Neural progenitor cell (in vitro differentiated cells): ENCODE results near the gene C1orf210.

Experiments
- CTCF ChIP-seq: fragments of 200-600 bp; sonication (generic); IDR thresholded peaks from 2 replicates; pipeline ENCODE4 v1.5.1; 2017; ENCODE audit warnings: antibody characterized with exemption, mild to moderate bottlenecking
- EZH2 ChIP-seq: fragments of 200-600 bp; sonication (generic); IDR thresholded peaks from 2 replicates; pipeline ENCODE4 v1.6.1; 2017; ENCODE audit warnings: antibody characterized with exemption, mild to moderate bottlenecking, moderate library complexity

- no peak for TF ChIP-seq EZH2
- TF ChIP-seq CTCF: no peak
Observed at GRCh38 chr1:43256675-43257570, 28.5 kb downstream of the C1orf210 start.
